Mucosa of descending colon (tissue), 3 donors: ENCODE results near the gene MIB2. TPM values are rescaled to one million over a fixed set of nuclear protein-coding genes. Genes with fewer than 3 reads are reported as not detected.
A peak's percentile ranks its signal among the peaks of the same experiment; 100 is the strongest.

ENCODE experiments used
- ATAC-seq: fragments of 200-7000 bp; cut with Tn5 transposase; one replicate; pipeline ENCODE4 v1.9.1; 2020; ENCODE audit warnings: mild to moderate bottlenecking, moderate library complexity
- DNase-seq, 3 donors: peaks; one replicate each; pipeline ENCODE4 v3.0.0-alpha.2; 2020
- H3K36me3 ChIP-seq: fragments of 200-600 bp; one replicate; pipeline ENCODE4 v1.8.0; 2021; ENCODE audit warnings: low read depth, mild to moderate bottlenecking
- H3K4me1 ChIP-seq: fragments of 200-600 bp; one replicate; pipeline ENCODE4 v1.8.0; 2021; ENCODE audit warnings: low read depth, mild to moderate bottlenecking
- H3K4me3 ChIP-seq: fragments of 200-600 bp; one replicate; pipeline ENCODE4 v1.8.0; 2021; ENCODE audit warnings: mild to moderate bottlenecking
- H3K9me3 ChIP-seq: fragments of 200-600 bp; one replicate; pipeline ENCODE4 v1.8.0; 2021; ENCODE audit warnings: mild to moderate bottlenecking
- intact Hi-C, 2 donors: fragments of 100-400 bp; cut with DNase I in 1 of 2; cut with micrococcal nuclease in 1 of 2; formaldehyde crosslinking; loops; one replicate each; pipeline versions ENCODE4 v1.11.0 to v1.11.1; 2022; cut with DNase I, micrococcal nuclease
- total RNA-seq, 3 donors: library from RNA; stranded (reverse); fragmentation: NEBNext Ultra II Directional in 2 of 3; extraction: Animal tissue kit (Norgen Biotek cat#: 25700) in 2 of 3; gene quantifications; one replicate each; pipeline versions ENCODE4 v1.2.1 to v1.2.4, GENCODE V29; 2021 to 2023
- TF ChIP-seq, protein P1 (sequence below): fragments of 200-600 bp; IDR thresholded peaks from one replicate; pipeline ENCODE4 v1.8.0; 2022; ENCODE audit warnings: antibody characterized with exemption, mild to moderate bottlenecking
- donor health status: DM: no; HTN: no; CAD: no; lungs with moderate emphysema.
- donor health status: DM: no; HTN: no; CAD: no.
- donor health status: DM: no; HTN: yes; CAD: no.

Gene MIB2
- total RNA-seq, 3 donors from 2014 or later = 67.8 to 118 (median 109) TPM

DNA sequence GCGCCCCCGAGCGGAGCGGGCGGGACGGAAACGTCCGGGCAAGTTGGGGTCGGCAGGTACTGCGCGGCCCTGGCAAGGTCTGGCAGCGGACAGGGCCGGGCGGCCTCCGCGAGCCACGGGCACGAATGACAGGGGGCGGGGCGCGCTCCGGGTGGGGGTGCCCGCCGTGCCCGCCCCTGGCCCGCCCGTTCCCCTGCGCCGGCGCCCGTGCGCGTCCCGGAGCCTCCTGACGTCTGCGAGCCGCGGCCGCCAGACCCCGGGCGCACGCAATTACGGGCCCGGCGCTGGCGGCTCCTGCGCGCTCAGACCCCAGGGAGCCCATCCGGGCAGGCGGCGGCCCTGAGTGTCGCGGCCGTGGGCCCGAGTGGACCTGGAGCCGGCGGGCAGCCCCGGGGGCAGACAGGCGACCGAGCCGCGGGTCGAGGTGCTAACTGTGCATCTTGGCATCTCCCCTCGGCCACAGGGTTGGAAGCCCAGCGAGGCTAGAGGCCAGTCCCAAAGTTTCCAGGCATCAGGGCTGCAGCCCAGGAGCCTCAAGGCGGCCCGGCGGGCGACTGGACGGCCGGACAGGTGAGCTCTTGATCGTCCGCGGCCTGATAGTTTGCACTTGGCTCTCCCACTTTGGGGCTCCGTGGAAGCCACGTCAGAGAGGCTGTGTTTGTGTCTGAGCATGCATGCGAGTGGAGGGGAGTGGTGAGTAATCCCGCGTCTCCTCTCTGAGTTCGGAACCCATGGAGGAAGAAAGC, 918 bp downstream of the MIB2 start:
- peak; percentile 47 for ATAC-seq
- intact Hi-C loops = no loop called here
- TF ChIP-seq, protein P1, sequence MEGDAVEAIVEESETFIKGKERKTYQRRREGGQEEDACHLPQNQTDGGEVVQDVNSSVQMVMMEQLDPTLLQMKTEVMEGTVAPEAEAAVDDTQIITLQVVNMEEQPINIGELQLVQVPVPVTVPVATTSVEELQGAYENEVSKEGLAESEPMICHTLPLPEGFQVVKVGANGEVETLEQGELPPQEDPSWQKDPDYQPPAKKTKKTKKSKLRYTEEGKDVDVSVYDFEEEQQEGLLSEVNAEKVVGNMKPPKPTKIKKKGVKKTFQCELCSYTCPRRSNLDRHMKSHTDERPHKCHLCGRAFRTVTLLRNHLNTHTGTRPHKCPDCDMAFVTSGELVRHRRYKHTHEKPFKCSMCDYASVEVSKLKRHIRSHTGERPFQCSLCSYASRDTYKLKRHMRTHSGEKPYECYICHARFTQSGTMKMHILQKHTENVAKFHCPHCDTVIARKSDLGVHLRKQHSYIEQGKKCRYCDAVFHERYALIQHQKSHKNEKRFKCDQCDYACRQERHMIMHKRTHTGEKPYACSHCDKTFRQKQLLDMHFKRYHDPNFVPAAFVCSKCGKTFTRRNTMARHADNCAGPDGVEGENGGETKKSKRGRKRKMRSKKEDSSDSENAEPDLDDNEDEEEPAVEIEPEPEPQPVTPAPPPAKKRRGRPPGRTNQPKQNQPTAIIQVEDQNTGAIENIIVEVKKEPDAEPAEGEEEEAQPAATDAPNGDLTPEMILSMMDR = no peak

DNA sequence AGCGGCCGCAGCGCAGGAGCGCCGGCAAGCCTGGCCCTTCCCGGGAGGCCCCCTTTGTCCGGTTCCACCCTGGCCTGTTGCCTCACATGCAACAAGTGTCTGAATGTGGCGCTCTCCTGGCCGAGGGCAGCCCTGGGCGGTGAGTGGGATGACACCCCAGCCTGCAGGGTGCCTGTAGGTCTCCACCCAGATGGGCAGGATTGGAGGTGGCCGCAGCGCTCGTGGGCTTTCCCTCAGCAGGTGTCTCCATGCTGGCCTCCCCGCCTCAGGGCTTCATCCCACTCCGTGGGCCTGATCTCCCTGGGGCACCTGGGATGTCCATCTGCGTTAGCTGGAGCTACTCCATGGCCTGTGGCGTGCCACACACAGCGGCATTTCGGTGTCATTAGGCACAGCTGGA, 1.5 kb downstream of the MIB2 start:
- intact Hi-C loops = no loop called here
- TF ChIP-seq, protein P1 = no peak
- ATAC-seq (no peak), DNase-seq (peak in 1 of 3 donors; percentile 64)
- Histone ChIP-seq H3K9me3 (no peaks in the 10 kb centered on the region), H3K36me3 (no peaks in the 10 kb centered on the region), H3K4me3 (peak overlapping the region; percentile 80), H3K4me1 (peaks cover 23% of the 10 kb centered on the region)

More for the DNA sequence above, 918 bp downstream of the MIB2 start:
- Histone ChIP-seq H3K36me3 (no peaks in the 10 kb centered on the region), H3K4me3 (peak overlapping the region; percentile 80), H3K9me3 (no peaks in the 10 kb centered on the region), H3K4me1 (peaks cover 23% of the 10 kb centered on the region)
- DNase-seq = peak; percentile 63 to 78 (median 69)

DNA sequence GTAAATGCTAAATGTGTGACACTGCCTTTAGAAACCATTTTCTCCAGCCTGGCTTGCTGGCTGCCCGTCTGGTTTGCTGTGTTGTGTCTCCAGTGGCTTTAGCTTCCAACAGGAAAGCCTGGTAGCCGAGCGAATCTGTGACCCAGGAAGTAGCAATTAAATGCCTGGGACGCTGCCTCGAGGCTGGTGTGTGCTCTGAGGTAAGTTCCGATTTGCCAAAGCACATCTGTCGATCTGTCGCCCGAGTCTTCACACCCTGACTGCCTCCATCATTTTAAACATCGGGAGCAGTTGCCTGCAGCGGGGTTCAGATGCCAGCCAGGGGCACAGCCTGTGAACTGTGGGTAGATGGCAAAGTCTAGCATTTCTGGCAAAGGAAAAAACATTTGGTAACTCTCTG, 2.2 kb downstream of the MIB2 start:
- Histone ChIP-seq H3K4me1 (peaks cover 23% of the 10 kb centered on the region), H3K4me3 (no peak overlapping the region), H3K9me3 (no peaks in the 10 kb centered on the region), H3K36me3 (no peaks in the 10 kb centered on the region)
- TF ChIP-seq, protein P1 = no peak
- ATAC-seq (no peak), DNase-seq (peak in 1 of 3 donors; percentile 37)
- intact Hi-C loops = no loop called here

DNA sequence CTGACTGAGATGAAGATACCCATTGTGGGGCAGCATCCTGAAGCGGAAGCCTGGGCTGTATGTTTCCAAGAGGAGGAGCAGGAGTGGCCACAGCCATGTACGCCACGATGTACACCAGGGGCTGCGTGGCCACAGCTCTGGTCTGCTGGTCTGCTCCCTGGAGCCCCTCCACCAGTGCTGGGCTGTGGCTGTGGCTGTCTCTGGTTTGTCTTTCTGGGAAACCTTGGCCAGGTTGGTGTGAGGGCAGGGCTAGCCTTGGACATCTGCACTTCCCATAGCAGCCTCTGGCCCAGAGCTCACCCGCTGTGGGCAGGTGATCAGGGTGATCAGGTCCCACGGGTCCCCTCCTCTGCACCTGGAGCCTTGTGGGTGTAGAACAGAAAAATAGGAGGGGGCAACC, 2.6 kb downstream of the MIB2 start:
- no peak overlapping the region for H3K4me3 ChIP-seq
- no peaks in the 10 kb centered on the region for H3K9me3 ChIP-seq
- no peaks in the 10 kb centered on the region for H3K36me3 ChIP-seq
- peaks cover 23% of the 10 kb centered on the region for H3K4me1 ChIP-seq
- TF ChIP-seq, protein P1 = no peak
- DNase-seq = peak in 1 of 3 donors; percentile 49
- intact Hi-C loops = no loop called here
- no peak for ATAC-seq

DNA sequence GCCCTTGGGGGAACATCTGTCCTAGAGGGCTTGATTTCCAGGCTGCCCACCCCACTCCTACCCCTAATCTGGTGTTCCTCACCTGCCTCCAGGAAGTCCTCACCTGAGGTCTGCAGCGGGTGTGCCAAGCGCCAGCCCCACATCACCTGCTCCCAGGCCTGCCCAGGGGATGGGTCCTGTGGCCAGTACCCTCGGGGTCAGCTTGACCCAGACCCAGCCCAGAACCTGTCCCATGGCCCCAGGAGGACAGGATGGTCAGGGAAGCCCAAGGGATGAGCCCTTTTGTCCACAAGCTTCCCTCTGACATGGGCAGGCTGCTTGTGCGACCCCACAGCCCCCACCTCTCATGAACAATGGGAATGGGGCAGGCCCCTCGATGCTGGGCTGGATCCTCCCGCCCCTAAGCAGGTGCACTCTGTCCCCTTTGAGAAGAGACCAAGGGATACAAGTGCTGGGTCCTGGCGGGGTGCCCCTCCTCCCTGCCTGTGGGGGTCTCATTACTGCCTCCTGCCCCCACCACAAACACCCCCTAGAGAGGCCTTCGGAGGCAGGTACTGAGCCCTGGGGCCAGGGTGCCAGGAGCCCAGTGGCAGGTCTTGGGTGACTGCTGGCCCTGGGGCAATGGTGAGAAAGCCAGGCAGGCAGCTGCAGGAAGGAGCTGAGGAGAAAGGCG, 3.2 kb downstream of the MIB2 start:
- Histone ChIP-seq H3K9me3 (no peaks in the 10 kb centered on the region), H3K36me3 (no peaks in the 10 kb centered on the region), H3K4me1 (peaks cover 23% of the 10 kb centered on the region), H3K4me3 (no peak overlapping the region)
- intact Hi-C loops = no loop called here
- ATAC-seq (no peak), DNase-seq (peak in 1 of 3 donors; percentile 54)
- TF ChIP-seq, protein P1 = no peak
